Inflammatory macrophage treated with lipopolysaccharide for 4 hours (primary cell): ENCODE measurements around the gene POLR3E.

Experiments used
- DNase-seq: peaks from one replicate; pipeline ENCODE4 v3.0.0-alpha.2; 2020

Gene POLR3E

DNA sequence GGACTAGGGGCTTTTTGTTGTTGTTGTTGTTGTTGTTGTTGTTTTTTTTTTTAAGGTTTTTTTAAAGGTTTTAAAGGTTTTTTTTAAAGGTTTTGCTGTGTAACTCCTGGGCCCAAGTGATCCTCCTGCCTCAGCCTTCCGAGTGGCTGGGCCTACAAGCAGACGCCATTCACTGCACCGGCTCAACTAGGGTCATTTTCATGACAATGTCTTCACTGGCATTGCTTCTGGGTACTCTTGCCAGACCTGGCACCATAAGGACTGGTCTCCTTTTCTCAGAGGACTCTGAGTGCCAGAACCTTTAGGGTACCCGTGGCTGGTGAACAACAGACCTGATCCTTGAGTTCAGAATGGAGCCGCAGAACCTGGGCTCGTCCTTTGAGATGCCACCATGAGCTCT lies 20.4 kb downstream of the POLR3E start:
- DNase-seq = no peak

DNA sequence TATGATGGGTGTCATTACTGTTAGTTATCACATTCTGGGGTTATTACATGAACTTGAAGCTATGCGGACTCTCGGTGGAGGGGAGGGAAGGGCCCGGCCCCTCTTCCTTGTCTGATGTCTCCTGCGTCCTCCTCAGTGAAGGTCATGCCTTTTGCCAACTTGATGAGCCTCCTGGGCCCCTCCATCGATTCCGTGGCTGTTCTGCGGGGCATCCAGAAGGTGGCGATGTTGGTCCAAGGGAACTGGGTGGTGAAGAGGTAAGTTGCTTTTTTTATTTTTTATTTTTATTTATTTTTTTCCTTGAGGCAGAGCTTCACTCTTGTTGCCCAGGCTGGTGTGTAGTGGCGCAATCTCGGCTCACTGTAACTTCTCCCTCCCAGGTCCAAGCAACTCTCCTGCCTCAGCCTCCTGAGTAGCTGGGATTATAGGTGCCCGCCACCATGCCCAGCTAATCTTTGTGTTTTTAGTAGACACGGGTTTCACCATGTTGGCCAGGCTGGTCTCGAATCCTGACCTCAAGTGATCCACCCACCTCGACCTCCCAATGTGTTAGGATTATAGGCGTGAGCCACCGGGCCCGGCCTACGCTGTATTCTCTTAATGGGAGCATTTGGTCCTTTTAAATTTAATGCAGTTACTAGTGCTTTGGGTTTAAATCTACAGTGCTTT lies 21.6 kb downstream of the POLR3E start:
- peak; percentile 43 for DNase-seq

DNA sequence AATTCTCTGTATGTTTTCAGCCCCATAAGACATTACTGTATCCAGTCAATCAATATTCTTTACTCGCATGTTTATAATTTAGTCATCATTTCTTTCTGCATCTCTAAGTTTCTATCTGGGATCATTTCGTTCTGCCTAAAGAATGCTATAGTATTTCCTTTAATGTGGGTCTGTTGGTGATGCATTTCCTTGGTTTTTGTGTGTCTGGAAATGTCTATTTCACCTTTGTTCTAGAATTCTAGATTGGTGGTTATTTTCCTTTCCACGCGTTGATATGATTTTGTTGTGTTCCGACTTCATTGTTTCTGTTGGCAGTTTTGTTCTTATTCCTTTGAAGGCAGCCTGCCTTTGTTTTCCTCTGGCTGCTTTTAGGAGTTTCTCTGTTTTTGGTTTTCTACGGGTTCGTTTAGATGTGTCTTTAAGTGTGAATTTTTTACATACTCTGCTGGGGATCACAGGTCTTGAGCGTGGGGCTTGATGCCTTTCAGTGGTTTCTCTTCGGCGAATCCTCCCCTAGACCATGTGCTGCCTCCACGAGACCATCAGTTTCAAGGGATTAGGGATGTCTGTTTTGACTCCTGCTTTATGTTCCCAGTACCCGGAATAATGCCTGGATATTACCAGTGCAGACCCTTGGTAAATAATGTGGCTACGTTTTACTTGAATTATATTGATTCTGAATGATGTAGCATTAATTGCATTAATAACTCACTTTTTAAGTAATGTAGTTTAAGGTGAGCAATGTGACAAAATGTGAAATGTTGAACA lies 23.5 kb downstream of the POLR3E start:
- DNase-seq = no peak

DNA sequence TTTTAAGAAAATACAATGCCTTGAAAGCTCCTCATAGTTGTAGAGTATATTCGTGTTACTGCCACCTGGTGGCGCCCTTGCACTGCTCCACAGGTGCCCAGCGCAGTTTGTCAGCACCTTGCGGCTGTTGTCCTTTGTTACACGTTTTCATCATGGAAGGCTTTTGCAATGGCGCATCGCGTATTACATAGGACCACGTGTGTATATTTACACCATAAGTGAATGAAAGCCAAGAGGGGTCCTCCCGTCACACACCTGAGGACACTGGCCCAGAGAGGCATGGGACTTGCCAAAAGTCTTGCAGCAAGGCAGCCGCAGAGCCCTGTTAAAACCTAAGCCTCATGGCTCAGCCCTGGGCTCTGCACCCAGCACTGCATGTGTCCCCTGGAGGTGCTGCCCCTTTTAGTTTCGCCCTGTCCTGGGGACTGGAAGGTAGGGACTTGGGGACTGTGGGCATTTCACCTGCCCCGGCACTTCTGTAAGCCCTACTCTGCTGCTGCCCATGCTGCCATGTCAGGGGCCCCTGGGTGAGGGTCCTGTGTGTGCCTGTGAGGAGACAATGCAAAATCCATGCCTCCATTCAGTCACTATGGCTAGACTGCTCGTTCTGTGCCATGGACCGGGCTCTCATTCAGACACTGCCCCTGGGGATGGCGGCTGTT lies 24.3 kb downstream of the POLR3E start:
- DNase-seq = peak; percentile 63

DNA sequence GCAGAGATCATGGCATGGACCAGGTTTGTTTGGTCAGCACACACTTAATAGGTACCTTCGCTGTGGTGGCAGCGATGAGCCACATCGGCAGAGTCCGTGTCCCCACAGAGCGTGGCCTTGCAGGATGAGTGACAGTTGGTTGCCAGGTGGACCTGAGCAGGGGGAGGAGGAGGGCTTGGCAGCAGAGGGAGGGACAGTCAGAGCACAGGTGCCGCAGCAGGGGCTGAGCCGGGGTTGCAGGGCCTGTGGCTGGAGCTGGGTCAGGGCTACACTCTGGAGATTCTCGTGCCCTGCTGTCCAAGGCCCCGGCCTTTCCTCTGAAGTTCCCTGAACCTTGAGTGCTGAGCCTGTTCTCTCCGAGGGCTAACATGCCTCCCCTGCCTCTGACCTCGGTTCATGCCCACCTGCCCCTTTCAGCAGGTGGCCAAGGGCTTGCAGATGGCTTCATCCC lies 24.8 kb downstream of the POLR3E start:
- DNase-seq = no peak

DNA sequence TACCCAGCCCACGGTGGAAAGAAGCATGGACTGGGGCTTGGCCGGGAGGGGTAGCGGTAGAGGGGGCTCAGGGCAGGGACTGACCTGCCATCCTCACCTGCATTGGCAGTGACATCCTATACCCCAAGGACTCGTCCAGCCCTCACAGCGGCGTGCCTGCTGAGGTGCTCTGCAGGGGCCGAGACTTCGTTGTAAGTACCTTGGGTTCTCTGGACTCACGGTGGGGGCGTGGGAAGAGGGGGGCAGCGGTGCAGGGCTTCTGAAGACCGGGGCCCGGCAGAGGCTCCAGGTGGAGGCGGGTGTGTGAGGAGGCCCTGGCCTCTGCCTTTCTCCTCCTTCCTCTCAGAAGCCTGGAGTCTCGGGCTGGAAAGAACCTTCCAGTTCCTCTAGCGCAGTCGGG lies 25.5 kb downstream of the POLR3E start:
- DNase-seq = no peak

DNA sequence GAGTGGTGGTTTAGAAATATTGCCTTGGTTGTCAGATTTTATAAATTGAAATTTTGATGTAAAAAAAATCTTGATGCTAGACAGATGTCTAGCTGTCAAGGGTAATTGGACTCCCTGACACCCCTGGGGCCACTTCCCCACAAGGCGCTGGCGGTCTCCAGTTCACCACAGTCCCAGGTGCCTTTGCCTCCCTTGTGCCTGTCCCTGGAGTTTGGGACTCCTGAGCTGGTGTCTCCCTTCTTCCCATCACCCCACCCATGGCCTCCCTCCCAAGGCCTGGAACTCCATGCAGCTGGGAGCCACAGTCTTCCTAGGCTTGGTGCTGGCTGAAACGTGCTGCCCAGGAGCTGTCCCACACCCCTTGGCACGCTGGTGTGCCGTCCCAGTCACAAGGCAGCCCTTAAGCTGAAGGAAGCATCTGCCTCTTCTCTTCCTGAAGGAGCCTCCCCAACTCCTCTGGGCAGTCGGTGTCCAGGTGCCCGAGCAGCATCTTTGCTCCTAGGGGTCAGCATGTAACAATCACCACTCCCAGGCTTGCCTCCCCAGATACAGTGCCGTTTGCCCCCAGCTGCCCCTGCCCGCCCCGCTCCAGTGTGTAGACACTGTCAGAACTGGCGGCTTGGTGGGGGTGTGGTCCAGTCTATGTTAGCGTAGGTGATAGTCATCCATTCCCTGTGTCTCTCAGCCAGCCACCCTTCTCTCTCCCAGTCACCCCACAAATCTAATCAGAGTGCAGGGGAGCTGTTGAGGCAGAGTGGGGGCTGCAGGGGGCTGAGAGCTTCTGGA lies 26.2 kb downstream of the POLR3E start:
- no peak for DNase-seq

DNA sequence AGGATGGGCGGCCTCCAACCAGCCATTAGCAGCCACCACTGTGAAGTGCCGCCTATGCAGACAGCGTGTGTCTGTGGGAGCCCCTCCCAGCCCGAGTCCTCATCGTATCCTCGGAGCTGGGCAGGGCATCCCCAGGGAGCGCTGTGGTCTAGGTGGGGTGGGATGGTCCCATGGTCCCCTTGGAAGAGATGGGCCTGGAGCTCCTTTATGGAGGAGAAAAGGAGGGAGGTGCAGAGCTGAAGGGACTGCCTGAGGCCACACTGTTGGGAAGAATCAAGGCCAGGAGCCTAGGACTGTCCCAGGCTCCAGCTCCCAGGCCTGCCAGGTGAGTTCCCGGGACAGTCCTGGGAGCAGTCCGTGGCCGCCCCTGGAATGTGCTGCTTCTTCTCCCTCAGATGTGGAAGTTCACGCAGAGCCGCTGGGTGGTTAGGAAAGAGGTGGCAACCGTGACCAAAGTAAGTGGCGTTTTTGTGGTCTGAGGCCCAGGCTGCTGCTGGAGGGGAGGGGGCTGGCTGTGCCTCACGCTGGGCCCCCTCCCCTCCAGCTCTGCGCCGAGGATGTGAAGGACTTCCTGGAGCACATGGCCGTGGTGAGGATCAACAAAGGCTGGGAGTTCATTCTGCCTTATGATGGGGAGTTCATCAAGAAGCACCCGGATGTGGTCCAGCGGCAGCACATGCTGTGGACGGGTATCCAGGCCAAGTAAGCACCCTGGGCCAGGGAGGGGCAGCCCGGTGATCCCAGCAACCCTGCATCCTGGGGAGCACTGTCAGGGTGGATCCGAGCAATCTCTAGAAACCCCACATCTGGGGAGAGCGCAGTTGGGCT lies 27.0 kb downstream of the POLR3E start:
- DNase-seq = no peak

DNA sequence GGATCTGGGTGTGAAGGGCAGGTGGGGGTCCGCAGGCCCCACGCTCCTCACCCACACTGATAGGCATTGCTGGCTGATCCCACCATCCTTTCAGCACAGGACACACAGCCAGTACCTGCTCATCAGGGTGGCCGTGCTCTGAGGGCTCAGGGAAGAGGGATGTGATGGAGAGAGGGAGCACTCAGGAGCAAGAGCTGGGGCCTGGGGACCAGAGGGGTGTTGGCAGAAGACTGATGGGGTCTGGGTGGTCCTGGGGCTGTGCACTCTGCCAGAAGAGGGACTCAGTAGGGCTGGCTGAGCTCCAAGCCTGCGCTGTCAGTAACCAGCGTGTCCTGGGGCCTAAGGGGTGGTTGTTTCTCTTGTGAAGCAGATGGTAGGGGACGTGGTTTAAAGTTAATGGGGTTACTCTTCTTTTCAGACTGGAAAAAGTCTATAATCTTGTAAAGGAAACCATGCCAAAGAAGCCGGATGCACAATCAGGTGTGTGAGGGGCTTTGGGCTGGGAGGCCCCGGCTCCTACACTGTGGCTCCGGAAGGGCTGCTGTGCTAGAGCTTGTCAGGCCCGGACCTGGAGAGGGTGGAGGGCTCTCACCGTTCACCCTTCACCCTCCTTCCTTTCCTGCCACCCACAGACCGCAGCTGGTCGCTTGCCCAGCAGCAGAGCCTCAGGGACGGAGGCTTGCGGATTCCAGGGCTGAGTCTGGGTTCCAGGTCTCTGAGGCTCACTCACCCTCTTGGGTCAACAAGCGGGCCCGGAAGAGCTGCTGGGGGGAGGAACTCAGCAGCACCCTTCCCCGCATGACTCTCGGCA lies 27.8 kb downstream of the POLR3E start:
- DNase-seq = no peak

DNA sequence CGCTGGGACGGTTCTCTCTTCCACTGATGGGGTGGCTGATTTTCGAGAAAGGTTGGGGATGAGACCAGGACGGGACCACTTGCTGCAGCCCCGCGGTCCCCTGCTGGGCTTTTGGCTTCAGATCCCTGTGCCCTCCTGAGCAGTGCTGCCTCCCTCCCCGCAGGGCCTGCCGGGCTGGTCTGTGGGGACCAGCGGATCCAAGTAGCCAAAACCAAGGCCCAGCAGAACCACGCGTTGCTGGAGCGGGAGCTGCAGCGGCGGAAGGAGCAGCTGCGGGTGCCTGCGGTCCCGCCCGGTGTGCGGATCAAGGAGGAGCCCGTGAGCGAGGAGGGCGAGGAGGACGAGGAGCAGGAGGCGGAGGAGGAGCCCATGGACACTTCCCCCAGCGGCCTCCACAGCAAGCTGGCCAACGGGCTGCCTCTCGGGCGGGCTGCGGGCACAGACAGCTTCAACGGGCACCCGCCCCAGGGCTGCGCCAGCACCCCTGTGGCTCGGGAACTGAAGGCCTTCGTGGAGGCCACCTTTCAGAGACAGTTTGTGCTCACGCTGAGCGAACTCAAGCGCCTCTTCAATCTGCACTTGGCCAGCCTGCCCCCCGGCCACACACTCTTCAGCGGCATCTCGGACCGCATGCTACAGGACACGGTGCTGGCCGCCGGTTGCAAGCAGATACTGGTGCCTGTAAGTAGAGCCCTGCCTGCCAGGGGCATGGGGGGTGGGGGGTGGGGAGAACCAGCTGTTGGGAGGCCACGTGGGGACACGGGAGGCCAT lies 28.6 kb downstream of the POLR3E start:
- DNase-seq = no peak

DNA sequence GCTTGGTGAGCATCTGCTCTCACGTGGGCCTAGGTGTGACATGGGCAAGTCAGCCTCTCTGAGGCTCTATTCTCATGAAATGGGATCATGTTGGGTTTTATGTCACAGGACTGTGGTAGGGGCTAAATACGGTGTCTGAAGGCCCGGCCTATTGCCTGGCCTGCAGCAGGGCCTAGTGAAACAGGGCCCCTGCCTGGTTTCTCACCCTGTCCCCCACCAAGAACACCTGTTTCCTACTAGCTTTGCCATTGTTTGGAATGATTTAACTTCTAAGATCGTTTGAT lies 29.1 kb downstream of the POLR3E start:
- no peak for DNase-seq

DNA sequence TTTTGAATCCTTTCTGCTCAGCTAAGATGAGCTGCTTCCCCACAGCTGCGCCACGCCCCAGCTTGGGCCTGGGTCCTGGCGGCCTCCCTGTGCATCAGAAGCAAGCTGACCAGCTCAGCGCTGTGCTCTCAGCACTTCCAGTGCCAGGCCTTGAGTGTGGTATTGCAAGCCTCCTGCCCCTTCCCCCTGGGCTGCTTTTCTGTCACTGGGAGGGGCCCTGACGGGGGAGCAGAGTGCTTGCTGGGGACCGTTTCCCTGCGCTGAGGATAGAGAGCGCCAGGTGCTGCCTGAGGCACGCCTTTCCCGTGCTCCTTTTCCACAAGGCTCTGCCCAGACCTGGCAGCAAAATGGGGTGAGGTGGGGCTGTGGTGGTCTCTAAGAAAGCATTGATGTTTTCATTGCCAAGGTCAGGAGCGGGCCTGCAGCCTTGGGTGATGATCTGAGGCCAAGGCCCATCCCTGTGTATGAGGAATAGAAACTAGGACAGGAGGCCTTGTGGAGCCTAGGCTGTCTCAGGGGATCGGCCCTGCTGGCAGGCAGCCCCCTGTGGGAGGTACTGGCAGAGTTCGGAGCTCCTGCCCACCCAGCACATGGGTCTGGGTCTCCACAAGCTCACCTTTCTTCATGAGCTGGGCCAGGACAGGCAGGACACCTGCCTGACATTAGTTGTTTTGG lies 29.7 kb downstream of the POLR3E start:
- DNase-seq = no peak

DNA sequence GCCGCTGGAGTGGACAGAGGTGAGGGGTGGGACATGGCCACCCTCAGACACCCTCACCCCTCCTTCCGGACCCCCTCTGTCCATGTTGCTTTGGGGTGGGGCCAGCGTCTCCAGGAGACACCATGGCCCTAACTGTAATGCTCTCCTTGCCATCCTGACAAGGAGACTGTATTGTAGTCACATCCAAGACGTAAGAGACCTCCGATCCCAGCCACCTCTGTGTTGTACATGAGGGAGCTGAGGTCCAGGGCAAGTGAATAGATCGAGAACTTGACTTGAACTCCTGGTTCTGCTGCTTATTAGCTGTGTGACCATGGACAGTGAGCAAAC lies 30.2 kb downstream of the POLR3E start:
- no peak for DNase-seq

DNA sequence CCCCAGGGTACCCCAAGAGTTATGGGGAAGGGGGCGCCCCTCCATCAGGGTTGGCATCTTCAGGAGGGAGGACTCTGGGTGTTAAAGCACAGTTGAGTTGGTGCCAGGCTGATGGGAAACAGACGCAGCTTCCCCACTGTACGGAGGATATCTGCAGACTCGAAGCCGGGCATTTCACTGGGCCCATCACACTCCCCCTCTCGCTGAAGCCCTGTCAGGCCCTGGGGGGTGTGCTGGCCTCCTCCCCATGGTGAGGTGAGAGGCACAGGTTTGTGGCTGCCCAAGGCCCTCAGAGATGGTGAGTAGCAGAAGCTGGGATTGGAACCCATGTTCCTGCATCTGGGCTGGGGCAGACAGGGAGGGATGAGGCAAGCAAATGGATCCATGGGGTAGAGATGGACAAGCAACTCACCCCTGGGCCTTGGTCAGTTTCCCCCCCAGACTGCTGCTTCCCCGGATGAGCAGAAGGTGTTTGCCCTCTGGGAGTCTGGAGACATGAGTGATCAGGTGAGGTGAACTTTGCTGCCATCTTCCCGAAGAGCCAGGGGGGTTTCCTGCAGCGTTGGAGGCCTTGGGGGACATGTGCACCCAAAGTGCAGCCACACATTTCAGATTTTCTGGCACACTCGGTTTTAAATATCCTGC lies 31.0 kb downstream of the POLR3E start:
- DNase-seq = no peak

DNA sequence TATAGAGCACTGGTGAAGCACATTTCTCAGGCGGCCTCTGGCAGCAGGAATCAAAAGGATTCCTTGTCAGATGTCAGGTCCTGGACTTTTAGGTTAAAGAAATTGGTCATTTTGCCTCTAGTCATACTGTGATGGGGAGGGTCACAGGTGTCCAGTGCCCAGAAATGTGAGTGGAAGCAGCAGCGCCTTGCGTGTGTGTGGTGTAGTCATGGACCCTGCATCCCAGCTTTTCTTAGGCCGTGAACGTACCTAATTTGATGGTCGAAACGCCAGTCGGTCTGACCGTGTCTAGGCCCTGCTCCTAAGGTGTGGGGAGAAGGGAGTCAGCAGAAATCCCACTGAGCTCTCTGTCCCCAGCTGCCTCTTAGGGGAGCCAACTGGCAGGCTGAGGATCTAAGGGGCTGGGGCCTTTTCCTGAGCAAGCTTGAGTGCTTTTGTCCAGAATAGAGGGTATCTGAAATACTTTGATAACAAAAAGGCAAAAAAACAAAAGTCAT lies 32.0 kb downstream of the POLR3E start:
- DNase-seq = no peak

DNA sequence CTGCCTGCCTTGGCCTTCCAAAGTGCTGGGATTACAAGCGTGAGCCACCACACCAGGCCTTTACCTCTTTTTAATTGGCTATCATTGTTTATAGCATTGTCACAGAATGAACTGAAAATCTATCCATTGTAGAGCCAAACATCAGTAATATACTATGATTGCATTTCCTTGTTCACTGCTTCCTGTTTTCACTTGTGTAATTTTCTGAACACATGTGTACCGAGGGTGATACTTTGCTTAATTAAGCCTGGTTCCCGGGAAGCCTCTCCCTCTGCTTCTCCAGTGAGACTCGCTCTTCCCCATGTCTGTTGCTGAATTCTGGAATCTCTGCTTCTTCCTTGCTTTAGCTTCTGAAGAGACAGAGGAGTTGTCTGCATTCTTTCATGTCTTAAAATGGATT lies 33.1 kb downstream of the POLR3E start:
- peak; percentile 58 for DNase-seq

DNA sequence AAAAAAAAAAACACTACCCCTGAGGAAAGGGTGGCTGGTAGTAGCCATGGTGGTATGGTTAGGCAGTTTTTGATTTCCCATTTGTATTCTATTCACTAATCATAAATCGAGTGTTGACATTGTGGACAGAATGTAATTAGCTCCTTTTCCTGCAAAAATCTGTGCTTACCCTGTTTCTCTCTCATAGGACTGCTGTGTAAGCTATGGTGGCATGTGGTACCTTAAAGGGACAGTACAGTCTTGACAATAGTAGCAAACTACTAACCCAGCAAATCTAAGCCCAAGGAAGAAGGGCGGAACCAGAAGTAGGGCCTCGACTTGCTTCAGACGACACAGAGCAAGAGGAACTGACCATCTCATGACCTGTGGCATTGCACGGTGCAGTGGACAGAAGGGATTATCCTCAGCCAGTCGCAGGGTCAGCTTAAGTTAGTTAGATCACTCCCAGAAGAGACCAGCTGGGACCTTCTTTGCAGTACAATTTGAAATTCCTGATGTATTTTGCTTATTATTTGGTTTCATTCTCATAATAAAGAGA lies 36.3 kb downstream of the POLR3E start:
- peak; percentile 81 for DNase-seq

DNA sequence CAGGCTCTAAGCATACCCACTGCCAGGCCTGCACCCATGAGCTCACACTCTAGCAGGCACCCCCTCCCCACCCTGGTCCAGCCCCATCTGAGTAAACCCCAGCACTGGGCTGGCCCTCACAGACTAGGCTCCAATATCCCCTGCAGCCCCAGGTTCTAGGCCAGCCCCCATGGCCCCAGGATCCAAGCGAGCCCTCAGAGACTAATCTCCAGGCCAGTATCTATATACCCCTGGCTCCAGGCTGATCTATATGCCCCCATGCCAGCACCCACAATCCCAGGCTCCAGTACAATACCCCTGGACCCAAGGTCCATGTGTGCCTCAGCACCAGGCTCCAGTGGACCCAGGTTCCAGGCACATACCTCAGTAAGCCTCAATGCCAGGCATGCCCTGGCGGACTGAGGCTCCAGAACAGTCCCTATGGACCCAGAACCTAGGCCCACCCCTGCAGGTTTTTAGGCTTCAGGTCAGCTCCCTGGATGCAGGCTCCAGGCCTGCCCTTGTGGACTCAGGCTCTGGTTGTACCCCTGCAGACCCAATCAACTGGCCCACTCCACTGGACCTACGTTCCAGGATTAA lies 38.5 kb downstream of the POLR3E start:
- DNase-seq = no peak

DNA sequence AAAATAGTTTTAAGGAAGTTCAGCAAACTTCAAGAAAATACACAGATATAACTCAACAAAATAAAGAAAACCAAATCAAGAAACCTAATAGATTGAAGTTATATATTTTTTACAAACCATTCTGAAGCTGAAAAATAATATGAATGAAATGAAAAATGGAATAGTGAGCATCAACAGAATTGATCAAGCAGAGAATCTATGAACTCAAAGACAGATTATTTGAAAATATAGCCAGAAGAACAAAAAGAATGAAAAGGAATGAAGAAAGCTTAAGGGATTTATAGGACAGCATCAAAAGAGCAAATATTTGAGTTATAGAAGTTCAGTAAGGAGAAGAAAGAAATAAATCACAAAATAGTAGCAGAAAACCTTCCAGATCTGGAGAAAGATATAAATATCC lies 39.4 kb downstream of the POLR3E start:
- no peak for DNase-seq
